OCI-LY7 (cell line): ENCODE results near the gene CARD14.

Experiments used
- CTCF ChIP-seq: fragments of 200-600 bp; sonication (generic); conservative IDR thresholded peaks from 2 replicates; pipeline ENCODE4 v1.5.1; 2014; ENCODE audit warnings: mild to moderate bottlenecking, antibody characterized with exemption, low read length, moderate library complexity, mixed read lengths
- EZH2phosphoT487 ChIP-seq: fragments of 200-600 bp; sonication (generic); IDR thresholded peaks from 2 replicates; pipeline ENCODE4 v1.6.1; 2018; ENCODE audit warnings: low read depth, borderline replicate concordance, mild to moderate bottlenecking, mixed run types, antibody characterized with exemption, low read length, moderate library complexity, mixed read lengths

GRCh38 chr17:80246726-80247125 is 76.9 kb downstream of the CARD14 start:
- TF ChIP-seq CTCF (no peak), EZH2phosphoT487 (no peak)
